C4-2B (cell line): ENCODE measurements around the gene HCST.

ENCODE experiments used
- ZFX ChIP-seq: fragments of 450-650 bp; IDR thresholded peaks from 2 replicates; pipeline ENCODE4 v1.6.1; 2017
- TF ChIP-seq, protein P1 (sequence below): fragments of 450-650 bp; conservative IDR thresholded peaks from 2 replicates; pipeline ENCODE4 v1.5.1; 2017; ENCODE audit warnings: mild to moderate bottlenecking

GRCh38 chr19:35907377-35907745 lies 5.0 kb downstream of the HCST start:
- TF ChIP-seq, protein P1, sequence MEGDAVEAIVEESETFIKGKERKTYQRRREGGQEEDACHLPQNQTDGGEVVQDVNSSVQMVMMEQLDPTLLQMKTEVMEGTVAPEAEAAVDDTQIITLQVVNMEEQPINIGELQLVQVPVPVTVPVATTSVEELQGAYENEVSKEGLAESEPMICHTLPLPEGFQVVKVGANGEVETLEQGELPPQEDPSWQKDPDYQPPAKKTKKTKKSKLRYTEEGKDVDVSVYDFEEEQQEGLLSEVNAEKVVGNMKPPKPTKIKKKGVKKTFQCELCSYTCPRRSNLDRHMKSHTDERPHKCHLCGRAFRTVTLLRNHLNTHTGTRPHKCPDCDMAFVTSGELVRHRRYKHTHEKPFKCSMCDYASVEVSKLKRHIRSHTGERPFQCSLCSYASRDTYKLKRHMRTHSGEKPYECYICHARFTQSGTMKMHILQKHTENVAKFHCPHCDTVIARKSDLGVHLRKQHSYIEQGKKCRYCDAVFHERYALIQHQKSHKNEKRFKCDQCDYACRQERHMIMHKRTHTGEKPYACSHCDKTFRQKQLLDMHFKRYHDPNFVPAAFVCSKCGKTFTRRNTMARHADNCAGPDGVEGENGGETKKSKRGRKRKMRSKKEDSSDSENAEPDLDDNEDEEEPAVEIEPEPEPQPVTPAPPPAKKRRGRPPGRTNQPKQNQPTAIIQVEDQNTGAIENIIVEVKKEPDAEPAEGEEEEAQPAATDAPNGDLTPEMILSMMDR: no peak
- TF ChIP-seq ZFX: no peak
